HepG2 (cell line): ENCODE data around the gene GATC. TPM values are rescaled to one million over a fixed set of nuclear protein-coding genes. Genes with fewer than 3 reads are reported as not detected.

Experiments used
- FOXA3 ChIP-seq: IDR thresholded peaks from 2 replicates; pipeline ENCODE4 v1.6.1; 2016; ENCODE audit warnings: missing genetic modification reagents, missing compliant biosample characterization
- IKZF5 ChIP-seq: IDR thresholded peaks from 2 replicates; pipeline ENCODE4 v1.6.1; 2018; ENCODE audit warnings: missing genetic modification reagents, mild to moderate bottlenecking, missing compliant biosample characterization
- IRX3 ChIP-seq: sonication (generic); formaldehyde crosslinking; IDR thresholded peaks from 2 replicates; pipeline ENCODE4 v1.8.1; 2023; ENCODE audit warnings: mild to moderate bottlenecking, low read depth, missing genetic modification reagents, borderline replicate concordance
- KMT2B ChIP-seq: IDR thresholded peaks from 2 replicates; pipeline ENCODE4 v1.6.1; 2016; ENCODE audit warnings: missing genetic modification reagents, missing compliant biosample characterization
- NFRKB ChIP-seq: fragments of 450-650 bp; IDR thresholded peaks from 2 replicates; pipeline ENCODE4 v1.6.1; 2017
- NFYC ChIP-seq: IDR thresholded peaks from 2 replicates; pipeline ENCODE4 v1.6.1; 2016; ENCODE audit warnings: missing genetic modification reagents, missing compliant biosample characterization
- NR0B2 ChIP-seq: sonication (generic); formaldehyde crosslinking; IDR thresholded peaks from 2 replicates; pipeline ENCODE4 v1.4.0; 2020; ENCODE audit warnings: mild to moderate bottlenecking, missing genetic modification reagents
- PPARG ChIP-seq: conservative IDR thresholded peaks from 2 replicates; pipeline ENCODE4 v1.6.1; 2016; ENCODE audit warnings: missing biosample characterization, missing genetic modification reagents
- SMAD3 ChIP-seq: sonication (generic); formaldehyde crosslinking; IDR thresholded peaks from 2 replicates; pipeline ENCODE4 v1.4.0; 2020; ENCODE audit warnings: missing genetic modification reagents
- SNAPC4 ChIP-seq: sonication (generic); formaldehyde crosslinking; IDR thresholded peaks from 2 replicates; pipeline ENCODE4 v1.4.0; 2020; ENCODE audit warnings: mild to moderate bottlenecking, missing genetic modification reagents
- TIGD3 ChIP-seq: sonication (generic); formaldehyde crosslinking; IDR thresholded peaks from 2 replicates; pipeline ENCODE4 v1.5.1; 2020; ENCODE audit warnings: mild to moderate bottlenecking, missing genetic modification reagents, borderline replicate concordance
- ZBTB33 ChIP-seq: sonication (generic); formaldehyde crosslinking; IDR thresholded peaks from 2 replicates; pipeline ENCODE4 v1.4.0; 2020; ENCODE audit warnings: missing genetic modification reagents
- ZNF253 ChIP-seq: sonication (generic); formaldehyde crosslinking; IDR thresholded peaks from 2 replicates; pipeline ENCODE4 v1.8.0; 2022; ENCODE audit warnings: mild to moderate bottlenecking, missing genetic modification reagents, borderline replicate concordance
- ZNF329 ChIP-seq: sonication (generic); formaldehyde crosslinking; IDR thresholded peaks from 2 replicates; pipeline ENCODE4 v1.9.0; 2021; ENCODE audit warnings: low read depth, mild to moderate bottlenecking, missing genetic modification reagents
- ZNF354B ChIP-seq: sonication (generic); formaldehyde crosslinking; IDR thresholded peaks from 2 replicates; pipeline ENCODE4 v1.8.0; 2022; ENCODE audit warnings: mild to moderate bottlenecking, missing genetic modification reagents
- ZNF605 ChIP-seq: sonication (generic); formaldehyde crosslinking; IDR thresholded peaks from 2 replicates; pipeline ENCODE4 v1.8.0; 2022; ENCODE audit warnings: mild to moderate bottlenecking, missing genetic modification reagents
- ZNF614 ChIP-seq: IDR thresholded peaks from 2 replicates; pipeline ENCODE4 v1.6.1; 2018; ENCODE audit warnings: missing biosample characterization, missing genetic modification reagents, inconsistent platforms, borderline replicate concordance
- ZNF781 ChIP-seq: sonication (generic); formaldehyde crosslinking; IDR thresholded peaks from 2 replicates; pipeline ENCODE4 v1.5.1; 2020; ENCODE audit warnings: borderline replicate concordance, mild to moderate bottlenecking, missing genetic modification reagents; ENCODE audit errors: not compliant biosample characterization
- ZNF891 ChIP-seq: sonication (generic); formaldehyde crosslinking; IDR thresholded peaks from 2 replicates; pipeline ENCODE4 v1.5.0; 2020; ENCODE audit warnings: mild to moderate bottlenecking, missing genetic modification reagents
- polyA plus RNA-seq, 8 experiments: library from polyadenylated mRNA; depleted of rRNA in 3 of 8; stranded (reverse) in 7 of 8; unstranded in 1 of 8; fragments of >200 nt; fragmentation: Illumina TruSeq in 4 of 8; extraction: Trizol in 4 of 8; gene quantifications; 2 replicates each; pipeline versions ENCODE4 v1.2.1 to v1.2.3, GENCODE V29; 2011 to 2016; ENCODE audit warnings: low read depth in 4 of 8, missing spikeins in 1 of 8, mixed read lengths in 1 of 8; ENCODE audit not compliant: insufficient read depth in 1 of 8
- total RNA-seq, 5 experiments: library from RNA; depleted of rRNA; stranded (reverse); fragments of >200 nt; fragmentation: Illumina TruSeq; extraction: Trizol; gene quantifications; 2 replicates each; pipeline ENCODE4 v1.2.3, GENCODE V29; 2016; ENCODE audit warnings: low read depth in 1 of 5

The GATC gene
- total and polyA plus RNA-seq, 2 of the 13 experiments (the other 11 are each of a cell fraction or from before 2014, with no cell fraction given): 17.7 to 29.7 TPM

GRCh38 chr12:120469450-120470149 lies 23.4 kb downstream of the GATC start, which contains the start of gene SRSF9 (continued):
- TF ChIP-seq SNAPC4 (CRISPR knock-in tag) (peak; percentile 35; the same call in 1 of the 2 replicates), ZNF891 (CRISPR knock-in tag) (peak; percentile 76; the same call in 1 of the 2 replicates), NR0B2 (0 out of 2 replicates have a peak, but pooled peaks have one; percentile 70), ZBTB33 (CRISPR knock-in tag) (peak; percentile 43; the same call in 1 of the 2 replicates), PPARG (peak; percentile 32; the same call in 1 of the 2 replicates), ZNF781 (CRISPR knock-in tag) (peak; percentile 65), KMT2B (CRISPR knock-in tag) (peak; percentile 65; the same call in 1 of the 2 replicates), TIGD3 (CRISPR knock-in tag) (no peak), IRX3 (CRISPR knock-in tag) (peak; percentile 90), ZNF614 (CRISPR knock-in tag) (0 out of 2 replicates have a peak, but pooled peaks have one; percentile 55), FOXA3 (CRISPR knock-in tag) (peak; percentile 54), IKZF5 (CRISPR knock-in tag) (peak; percentile 81), ZNF329 (peak; percentile 84), NFRKB (no peak), SMAD3 (CRISPR knock-in tag) (0 out of 2 replicates have a peak, but pooled peaks have one; percentile 33), NFYC (CRISPR knock-in tag) (0 out of 2 replicates have a peak, but pooled peaks have one; percentile 16), ZNF354B (0 out of 2 replicates have a peak, but pooled peaks have one; percentile 13), ZNF253 (CRISPR knock-in tag) (no peak), ZNF605 (CRISPR knock-in tag) (peak; percentile 93)
